GM08714 (cell line): Measurements from ENCODE around the gene SLC29A1.
A peak's percentile ranks its signal among the peaks of the same experiment; 100 is the strongest.
"Not testable (repeated sequence)": the region's sequence is repeated elsewhere in the genome, so short reads cannot be mapped to it uniquely, and the experiment has no call there.

Experiments
- H3K4me3 ChIP-seq: fragments of 200-500 bp; sonication (Bioruptor generic); 2 replicates; pipeline ENCODE4 v1.5.1; 2014; ENCODE audit warnings: mild to moderate bottlenecking, low read length, inconsistent platforms
- ZNF274 ChIP-seq: IDR thresholded peaks from 2 replicates; pipeline ENCODE4 v1.6.1; 2012; ENCODE audit warnings: mild to moderate bottlenecking, low read depth, low read length

The SLC29A1 gene

GRCh38 chr6:44223319-44224028 lies at the start of gene SLC29A1:
Gene SLC29A1 (plus strand): TSS chr6:44223595. CDS start chr6:44227314, 3,719 bp downstream.
- H3K4me3 ChIP-seq, result peak within 1 kb of the TSS; percentile 66
- TF ChIP-seq ZNF274, result no peak

- TF ChIP-seq ZNF274, result no peak
- H3K4me3 ChIP-seq, result no peak overlapping the region
These were observed 47.1 kb upstream of the SLC29A1 start for GRCh38 chr6:44176130-44176761.

GRCh38 chr6:44176762-44177509 lies 46.5 kb upstream of the SLC29A1 start:
- TF ChIP-seq ZNF274, result no peak

GRCh38 chr6:44177691-44178423 lies 45.5 kb upstream of the SLC29A1 start:
- no peak overlapping the region for H3K4me3 ChIP-seq
- TF ChIP-seq ZNF274, result no peak

More at GRCh38 chr6:44176762-44177509, 46.5 kb upstream of the SLC29A1 start:
- H3K4me3 ChIP-seq, result peak overlapping the region; percentile 10; the same call in 1 of the 2 replicates

DNA sequence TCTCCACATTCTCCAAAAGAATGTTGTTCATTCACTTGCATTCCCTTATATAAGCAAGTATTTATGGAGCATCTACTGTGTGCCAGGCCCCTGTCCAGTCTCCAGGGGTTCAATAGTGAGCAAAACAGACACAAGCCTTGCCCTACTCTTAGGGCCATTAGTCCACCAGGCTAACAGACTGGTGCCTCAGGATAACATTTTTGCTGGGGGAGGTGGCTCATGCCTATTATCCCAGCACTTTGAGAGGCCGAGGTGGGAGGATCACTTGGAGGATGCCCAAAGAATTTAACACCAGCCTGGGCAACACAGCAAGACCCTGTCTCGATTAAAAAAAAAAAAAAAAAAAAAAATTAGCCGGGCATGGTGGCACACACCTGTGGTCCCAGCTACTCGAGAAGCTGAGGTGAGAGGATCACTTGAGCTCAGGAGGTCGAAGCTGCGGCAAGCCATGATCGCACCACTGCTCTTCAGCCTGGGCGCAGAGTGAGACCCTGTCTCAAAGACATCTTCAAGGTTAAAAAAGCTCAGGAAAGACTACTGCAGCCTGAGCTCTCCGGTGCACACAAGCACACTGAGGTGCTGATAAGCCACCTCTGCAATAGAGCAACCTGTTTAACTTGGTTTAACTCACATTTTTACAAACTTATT lies 44.8 kb upstream of the SLC29A1 start:
- no peak overlapping the region for H3K4me3 ChIP-seq
- TF ChIP-seq ZNF274, result no peak

GRCh38 chr6:44179072-44179536 lies 44.3 kb upstream of the SLC29A1 start:
- no peak overlapping the region for H3K4me3 ChIP-seq
- no peak for TF ChIP-seq ZNF274

DNA sequence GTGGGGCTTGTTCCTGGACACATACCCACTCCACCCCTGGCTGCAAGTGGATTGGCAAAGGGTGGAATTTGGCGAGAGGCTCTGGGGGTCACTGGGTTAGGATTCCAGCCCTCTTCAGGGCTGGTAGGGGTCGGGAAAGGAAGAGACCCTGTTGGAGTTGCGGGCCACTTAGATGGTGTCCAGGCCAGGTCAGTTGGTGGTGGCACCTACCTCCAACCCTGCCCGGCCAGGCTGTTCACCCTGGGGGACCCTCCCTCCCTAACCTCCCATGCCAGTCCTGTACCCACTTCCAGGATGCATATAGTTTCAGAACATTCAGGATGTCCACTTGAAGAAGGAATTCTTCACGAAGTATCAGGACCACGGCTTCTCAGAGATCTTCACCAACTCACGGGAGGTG lies 43.7 kb upstream of the SLC29A1 start:
- no peak overlapping the region for H3K4me3 ChIP-seq
- TF ChIP-seq ZNF274, result no peak

DNA sequence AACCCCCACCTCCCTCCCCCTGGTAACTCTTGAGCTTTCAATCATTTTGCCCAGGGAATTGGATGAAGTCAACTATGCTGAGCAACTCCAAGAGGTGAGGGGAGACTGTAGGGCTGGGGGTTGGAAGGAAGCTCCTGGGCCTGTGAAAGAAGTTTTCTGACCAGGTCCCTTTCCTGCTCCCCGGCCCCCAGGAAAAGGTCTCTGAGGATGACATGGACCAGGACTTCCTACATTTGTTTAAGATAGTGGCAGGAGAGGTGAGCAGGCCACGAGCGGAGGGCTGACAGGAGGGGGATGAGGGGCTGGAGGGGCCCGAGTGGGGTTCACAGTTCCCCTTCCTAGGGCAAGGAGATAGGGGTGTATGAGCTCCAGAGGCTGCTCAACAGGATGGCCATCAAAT lies 43.0 kb upstream of the SLC29A1 start:
- H3K4me3 ChIP-seq, result no peak overlapping the region
- TF ChIP-seq ZNF274, result no peak

DNA sequence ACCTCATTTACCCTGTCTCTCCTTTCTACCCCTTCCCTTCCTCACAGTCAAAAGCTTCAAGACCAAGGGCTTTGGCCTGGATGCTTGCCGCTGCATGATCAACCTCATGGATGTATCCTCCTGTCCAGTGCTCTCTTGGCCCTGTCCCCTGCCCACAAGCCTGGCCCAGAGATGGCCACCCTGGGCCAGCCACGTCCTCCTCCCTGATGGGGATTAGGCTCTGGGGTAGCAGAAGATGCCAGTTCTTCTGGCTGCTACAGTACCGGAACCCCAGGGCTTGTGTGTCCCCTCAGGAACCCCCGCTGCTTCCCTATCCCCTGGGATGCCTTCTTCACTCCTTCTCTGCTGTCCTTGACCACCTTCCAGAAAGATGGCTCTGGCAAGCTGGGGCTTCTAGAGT lies 42.5 kb upstream of the SLC29A1 start:
- TF ChIP-seq ZNF274, result no peak

GRCh38 chr6:44181784-44182183 lies 41.6 kb upstream of the SLC29A1 start:
- H3K4me3 ChIP-seq, result not testable (repeated sequence)

More for the DNA sequence above, 42.5 kb upstream of the SLC29A1 start:
- no peak overlapping the region for H3K4me3 ChIP-seq

- no peak overlapping the region for H3K4me3 ChIP-seq
- TF ChIP-seq ZNF274, result no peak
These were observed 40.4 kb upstream of the SLC29A1 start for GRCh38 chr6:44182911-44183390.

GRCh38 chr6:44183783-44184182 lies 39.6 kb upstream of the SLC29A1 start:
- H3K4me3 ChIP-seq, result no peak overlapping the region
- TF ChIP-seq ZNF274, result no peak

- H3K4me3 ChIP-seq, result not testable (repeated sequence)
These were observed 38.0 kb upstream of the SLC29A1 start for GRCh38 chr6:44185356-44185755.
